GM18873 (cell line): ENCODE measurements around the gene KRTAP10-4.
"Not testable (repeated sequence)": the region's sequence is repeated elsewhere in the genome, so short reads cannot be mapped to it uniquely, and the experiment has no call there.

Experiments used
- ATAC-seq: cut with Tn5 transposase; IDR thresholded peaks from one replicate; pipeline ENCODE4 v1.9.1; 2021; ENCODE audit warnings: mild to moderate bottlenecking, moderate library complexity, moderate number of reproducible peaks; ENCODE audit not compliant: unreplicated experiment, low FRiP score

Gene KRTAP10-4, protein sequence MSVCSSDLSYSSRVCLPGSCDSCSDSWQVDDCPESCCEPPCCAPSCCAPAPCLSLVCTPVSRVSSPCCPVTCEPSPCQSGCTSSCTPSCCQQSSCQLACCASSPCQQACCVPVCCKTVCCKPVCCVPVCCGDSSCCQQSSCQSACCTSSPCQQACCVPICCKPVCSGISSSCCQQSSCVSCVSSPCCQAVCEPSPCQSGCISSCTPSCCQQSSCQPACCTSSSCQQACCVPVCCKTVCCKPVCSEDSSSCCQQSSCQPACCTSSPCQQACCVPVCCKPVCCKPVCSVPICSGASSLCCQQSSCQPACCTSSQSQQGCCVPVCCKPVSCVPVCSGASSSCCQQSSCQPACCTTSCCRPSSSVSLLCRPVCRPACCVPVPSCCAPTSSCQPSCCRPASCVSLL

DNA sequence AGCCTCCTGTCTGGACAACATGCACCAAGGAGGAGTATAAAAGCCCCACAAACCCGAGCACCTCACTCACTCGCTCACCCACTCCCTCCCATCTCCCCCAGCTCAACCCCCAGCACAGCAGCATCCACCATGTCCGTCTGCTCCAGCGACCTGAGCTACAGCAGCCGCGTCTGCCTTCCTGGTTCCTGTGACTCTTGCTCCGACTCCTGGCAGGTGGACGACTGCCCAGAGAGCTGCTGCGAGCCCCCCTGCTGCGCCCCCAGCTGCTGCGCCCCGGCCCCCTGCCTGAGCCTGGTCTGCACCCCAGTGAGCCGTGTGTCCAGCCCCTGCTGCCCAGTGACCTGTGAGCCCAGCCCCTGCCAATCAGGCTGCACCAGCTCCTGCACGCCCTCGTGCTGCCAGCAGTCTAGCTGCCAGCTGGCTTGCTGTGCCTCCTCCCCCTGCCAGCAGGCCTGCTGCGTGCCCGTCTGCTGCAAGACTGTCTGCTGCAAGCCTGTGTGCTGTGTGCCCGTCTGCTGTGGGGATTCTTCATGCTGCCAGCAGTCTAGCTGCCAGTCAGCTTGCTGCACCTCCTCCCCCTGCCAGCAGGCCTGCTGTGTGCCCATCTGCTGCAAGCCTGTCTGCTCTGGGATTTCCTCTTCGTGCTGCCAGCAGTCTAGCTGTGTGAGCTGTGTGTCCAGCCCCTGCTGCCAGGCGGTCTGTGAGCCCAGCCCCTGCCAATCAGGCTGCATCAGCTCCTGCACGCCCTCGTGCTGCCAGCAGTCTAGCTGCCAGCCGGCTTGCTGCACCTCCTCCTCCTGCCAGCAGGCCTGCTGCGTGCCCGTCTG lies at the start of gene KRTAP10-4:
TSS of gene KRTAP10-4 (plus strand) at position 100 of the 827 bp plus-strand sequence. CDS start at position 130, 30 bp downstream.
- ATAC-seq: not testable (repeated sequence)

DNA sequence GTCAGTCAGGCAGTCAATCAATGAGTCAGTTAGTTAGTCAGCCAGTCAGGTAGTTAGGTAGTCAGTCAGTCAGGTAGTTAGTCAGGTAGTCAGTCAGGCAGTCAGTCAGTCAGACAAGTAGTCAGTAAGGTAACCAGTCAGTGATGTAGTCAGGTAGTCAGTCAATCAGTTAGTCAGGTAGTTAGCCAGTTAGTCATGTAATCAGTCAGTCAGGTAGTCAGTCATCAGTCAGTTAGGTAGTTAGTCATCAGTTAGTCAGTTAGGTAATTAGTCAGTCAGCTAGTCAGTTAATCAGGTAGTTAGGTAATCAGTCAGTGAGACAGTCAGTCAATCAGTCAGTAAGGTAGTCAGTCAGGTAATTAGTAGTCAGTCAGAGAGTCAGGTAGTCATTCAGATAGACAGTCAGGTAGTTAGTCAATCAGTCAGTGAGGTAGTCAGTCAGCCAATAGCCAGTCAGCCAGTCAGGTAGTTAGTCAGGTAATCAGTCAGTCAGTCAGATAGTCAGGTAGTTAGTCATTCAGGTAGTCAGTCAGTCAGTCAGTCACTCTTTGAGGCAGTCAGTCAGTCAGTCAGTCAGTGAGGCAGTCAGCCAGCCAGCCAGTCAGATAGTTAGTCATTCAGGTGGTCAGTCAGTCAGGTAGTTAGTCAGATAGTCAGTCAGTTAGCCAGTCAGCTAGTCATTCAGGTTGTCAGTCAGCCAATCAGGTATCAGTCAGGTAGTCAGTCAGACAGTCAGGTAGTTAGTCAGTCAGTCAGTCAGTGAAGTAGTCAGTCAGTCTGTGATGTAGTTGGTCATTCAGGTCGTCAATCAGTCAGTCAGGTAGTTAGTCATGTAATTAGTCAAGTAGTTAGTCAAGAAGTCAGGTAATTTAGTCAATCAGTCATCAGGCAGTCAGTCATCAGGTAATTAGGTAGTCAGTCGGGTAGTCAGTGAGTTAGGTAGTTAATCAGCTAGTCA lies 48.8 kb upstream of the KRTAP10-4 start:
- ATAC-seq: no peak

DNA sequence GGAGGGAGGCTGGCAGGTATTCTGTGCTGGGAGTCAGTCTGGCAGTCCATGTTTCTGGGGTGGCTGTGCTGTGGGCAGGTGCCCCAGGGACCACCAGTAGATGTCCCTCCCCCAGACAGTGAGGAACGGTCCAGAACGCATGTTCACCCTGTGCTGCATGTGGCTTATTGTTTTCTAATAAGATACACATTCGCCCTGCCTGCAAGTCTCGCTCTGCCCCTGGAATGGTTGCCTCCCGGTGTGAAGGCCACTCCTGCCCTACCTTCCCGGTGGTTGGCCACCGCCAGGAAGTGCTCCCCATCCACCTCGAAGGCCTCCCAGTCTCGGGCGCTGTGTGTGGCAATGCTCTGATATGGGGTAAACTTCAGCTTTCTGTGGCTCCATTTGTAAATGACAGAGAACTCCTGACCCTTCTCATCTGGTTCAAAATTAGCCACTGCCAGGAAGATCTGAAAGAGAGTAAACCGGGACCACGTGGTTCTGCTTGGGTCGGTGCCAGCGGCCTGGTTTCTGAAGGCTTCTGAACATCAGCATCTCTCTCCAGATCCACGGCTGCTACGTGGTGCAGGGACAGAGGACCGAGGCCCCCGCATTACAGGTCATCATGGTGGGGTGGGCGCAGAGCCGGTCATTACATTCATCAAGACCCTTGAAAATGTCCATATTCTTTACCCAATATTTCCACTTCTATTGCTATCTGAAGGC lies 48.0 kb upstream of the KRTAP10-4 start:
- ATAC-seq: no peak

DNA sequence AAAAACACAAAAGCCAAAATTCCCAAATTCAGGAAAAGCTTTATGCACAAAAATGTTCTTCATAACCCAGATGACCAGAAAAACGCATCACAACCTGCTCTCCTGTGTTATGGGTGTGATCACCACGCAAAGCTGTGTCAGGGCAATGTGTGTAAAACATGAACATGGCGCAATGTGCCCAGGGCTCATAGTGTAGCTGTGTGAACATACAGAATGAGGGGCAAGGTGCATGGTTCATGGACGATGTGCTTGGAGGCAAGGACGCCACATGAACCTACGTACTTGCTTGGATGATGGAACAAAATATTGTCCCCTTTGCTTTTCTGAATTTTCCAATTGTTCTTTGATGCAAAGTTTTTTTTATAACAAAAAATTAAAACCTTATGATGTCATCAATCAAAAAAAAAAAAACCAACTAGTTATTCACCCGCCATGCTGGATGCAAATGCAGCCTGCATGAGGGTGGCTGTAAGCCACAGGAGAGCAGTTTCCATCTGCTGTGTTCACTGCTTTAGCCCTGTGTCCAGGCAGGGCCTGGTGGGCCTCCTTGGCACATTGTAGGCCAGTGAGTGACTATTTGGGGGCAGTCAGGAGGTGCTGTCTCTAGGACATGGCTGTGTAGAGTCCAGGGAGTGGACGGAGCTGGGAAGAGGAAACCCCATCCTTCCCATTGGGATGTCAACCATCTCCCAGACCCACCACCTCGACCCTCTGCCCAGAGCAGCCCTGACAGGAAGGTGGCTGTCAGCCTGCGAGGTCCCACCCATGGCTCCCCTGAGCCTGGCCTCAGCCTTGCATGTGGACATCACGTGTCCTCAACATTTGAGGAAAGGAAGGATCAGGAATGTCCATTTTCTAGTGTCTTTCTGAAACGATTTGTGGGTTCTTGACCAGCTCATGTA lies 47.2 kb upstream of the KRTAP10-4 start:
- ATAC-seq: no peak

DNA sequence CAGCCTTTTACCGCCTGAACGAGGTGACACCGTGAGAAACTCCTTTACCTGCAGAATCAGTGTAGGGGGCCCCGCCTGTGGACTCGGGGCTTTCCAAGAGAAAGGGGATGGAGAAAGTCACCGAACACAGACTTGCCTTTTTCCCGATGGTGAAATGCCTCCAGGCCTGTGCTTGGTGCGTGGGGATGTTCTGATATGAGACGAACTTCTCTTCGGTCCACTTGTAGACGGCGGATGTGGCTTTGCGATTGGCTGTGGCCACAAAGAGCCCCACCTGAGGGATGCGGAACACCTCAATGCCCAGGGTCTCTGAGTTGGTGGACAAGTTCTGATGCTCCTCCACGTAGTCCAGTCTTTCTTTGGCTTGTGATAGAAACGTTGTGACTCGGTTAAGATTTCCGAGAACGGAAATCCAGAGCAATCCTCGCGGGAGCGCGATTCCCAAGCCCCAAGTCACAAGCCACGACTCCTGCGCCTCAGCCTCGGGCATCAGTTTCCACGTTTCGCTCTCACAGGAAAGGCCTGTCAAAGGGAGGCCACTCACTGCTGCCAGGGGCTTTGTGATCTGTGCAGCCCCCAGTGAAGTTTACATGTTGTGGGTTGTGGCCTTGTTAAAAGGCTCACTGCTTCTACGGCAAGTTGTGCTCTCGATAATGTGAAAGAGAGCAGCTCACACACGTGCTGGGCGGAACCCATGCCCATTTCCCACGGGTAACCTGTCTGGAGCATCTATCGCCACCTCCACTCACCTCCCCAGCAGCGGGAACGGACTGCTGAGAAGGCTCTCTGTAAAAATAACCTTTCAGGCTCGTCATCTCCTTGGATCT lies 46.2 kb upstream of the KRTAP10-4 start:
- ATAC-seq: no peak

DNA sequence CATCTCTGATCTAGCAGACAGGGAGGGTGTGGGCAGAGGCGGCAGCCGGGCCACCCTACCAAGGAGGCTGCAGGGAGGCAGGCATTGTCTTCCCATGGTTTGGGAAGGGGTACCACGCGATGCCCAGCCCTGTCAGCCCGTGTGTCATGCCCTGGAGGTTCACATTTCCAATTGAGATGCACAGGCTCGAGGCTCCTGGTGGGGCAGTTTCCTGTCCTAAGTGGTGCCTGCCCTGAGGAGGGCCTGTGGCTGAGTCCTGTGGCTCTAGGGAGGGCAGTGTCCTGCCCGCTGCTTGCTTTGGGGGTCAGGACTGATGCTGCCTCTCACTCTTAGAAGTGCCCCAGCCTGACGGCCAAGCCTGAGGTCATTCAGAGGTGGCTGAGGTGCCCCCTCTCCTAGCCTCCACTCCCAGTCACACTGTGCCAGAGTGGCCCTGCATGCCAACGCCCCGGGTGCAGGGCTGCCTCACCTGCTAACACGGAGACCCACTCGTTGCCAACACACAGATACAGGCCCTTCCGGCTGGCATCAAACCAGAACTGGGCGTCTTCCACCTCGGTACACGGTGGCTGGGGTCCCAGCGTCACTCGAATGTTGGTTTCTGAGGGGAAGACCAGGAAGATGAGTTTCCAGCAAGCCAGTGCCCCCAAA lies 45.4 kb upstream of the KRTAP10-4 start:
- ATAC-seq: no peak

DNA sequence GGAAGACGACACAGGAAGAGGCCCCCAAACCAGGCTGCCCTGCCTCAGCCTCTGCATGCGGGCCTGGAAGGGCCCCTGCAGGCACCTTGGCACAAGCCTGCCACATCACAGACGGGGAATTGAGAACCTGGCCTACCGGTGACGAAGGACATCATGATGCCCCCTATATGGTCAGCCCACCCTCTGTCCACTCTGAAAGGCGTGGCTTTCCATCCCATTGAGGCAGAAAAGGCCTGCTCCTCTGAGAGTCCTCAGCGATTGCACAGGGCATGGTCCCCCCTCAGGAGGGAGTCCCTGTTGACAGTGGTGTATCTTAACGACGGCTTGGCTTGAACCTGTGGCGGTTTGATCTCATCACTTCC lies 44.9 kb upstream of the KRTAP10-4 start:
- ATAC-seq: no peak

DNA sequence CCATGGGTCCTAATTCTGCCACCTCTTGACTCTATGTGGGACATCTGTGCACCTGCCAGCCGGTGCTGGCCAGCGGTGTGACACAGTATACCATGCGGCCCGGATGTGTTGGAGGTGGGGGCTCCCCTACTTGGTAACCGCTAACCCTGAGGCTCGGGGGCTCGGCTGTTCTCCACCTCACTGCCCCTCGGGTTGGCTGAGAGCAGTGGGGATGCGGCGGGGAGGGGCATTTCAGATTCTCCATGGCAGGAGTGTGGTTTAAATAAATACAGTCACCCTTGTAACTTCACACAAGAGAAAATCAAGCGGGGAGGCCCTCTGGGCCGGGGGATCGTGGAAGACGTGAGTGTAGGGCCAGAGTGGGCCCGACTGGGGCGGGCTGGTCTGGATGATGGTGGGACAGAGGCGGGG lies 44.5 kb upstream of the KRTAP10-4 start:
- no peak for ATAC-seq

DNA sequence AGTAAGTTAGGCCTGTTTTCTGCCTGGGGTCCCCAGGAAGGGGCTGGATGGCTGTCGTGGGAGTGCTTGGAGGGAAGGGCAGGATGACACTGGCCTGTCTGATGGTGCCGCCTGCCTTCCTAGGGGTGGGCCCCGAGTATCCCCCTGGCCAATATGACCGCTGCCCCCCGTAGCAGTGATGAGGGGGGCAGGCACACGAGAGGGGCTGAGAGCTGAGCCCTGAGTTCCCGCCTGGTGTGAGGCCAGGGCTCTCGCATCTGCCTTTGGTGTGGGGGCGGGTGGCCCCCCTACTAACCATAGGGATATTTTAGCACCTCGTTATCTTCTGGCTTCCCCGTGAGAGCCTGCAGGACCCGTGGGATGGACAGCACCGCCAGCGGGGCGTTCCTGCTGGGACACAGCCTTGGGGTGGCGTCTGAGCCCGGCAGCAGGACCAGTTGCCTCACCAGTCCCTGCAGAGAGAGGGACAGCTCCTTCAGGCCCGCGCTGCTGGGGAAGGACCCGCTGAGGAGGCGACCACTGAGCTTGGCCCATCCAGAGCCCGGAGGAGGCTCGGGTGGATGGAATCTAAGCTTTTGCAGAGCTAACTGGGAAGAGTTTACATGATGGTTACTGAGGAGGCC lies 43.9 kb upstream of the KRTAP10-4 start:
- ATAC-seq: no peak

DNA sequence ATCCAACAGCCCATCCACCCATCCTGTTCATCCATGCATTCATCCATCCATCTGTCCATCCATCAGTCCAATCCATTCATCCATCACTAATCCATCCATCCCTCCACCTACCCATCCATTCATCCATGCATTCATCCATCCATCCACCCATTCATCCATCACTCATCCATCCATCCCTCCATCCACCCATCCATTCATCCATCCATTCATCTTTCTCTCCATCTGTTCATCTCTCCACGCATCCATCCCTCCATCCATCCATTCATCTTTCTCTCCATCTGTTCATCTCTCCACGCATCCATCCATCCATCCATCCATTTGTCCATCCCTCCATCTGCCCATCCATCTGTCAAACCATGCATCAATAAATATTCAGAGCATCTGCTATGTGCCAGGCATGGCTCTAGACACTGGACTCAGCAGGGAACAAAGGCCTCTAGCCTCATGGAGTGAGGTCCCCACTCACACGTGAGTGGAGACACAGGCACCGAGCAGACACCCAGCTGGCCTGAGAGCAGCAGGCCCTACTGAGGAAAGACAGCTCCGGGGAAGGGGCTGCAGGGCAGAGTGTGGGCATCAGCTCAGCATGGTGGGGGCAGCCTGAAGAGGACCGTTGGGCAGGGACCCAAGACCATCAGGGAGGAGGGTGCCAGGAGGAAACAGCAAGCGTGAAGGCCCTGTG lies 43.2 kb upstream of the KRTAP10-4 start:
- no peak for ATAC-seq

DNA sequence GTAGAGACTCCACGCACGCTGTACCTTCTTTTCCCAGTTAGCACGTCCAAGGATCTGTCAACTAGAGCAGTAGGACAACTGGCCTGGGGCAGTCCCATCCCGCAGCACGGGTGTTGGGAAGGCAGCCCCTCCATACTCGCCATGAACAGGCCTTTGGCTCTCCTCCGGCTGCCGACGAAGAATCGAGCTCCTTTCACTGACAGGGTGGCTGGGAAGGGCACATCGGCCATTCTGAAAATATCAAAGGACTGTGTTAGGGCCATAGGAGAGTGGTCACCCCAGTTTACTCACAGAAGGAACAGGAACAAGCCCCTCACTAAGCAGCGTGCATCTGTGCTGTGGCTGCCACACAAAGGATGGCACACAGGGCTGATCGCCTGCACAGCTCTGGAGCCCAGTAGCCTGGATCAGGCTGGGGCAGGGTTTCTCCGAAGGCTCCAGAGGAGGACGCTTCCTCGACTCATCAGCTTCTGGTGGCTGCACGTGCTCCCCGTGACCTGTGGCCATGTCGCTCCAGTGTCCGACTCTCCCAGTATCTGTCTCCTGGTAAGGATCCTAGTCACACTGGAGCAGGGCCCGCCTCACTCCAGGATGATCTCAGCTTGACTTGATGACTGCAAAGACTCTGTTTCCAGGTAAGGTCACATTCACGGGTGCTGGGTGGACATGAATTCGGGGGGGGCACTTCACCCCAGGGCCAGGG lies 42.5 kb upstream of the KRTAP10-4 start:
- ATAC-seq: no peak

DNA sequence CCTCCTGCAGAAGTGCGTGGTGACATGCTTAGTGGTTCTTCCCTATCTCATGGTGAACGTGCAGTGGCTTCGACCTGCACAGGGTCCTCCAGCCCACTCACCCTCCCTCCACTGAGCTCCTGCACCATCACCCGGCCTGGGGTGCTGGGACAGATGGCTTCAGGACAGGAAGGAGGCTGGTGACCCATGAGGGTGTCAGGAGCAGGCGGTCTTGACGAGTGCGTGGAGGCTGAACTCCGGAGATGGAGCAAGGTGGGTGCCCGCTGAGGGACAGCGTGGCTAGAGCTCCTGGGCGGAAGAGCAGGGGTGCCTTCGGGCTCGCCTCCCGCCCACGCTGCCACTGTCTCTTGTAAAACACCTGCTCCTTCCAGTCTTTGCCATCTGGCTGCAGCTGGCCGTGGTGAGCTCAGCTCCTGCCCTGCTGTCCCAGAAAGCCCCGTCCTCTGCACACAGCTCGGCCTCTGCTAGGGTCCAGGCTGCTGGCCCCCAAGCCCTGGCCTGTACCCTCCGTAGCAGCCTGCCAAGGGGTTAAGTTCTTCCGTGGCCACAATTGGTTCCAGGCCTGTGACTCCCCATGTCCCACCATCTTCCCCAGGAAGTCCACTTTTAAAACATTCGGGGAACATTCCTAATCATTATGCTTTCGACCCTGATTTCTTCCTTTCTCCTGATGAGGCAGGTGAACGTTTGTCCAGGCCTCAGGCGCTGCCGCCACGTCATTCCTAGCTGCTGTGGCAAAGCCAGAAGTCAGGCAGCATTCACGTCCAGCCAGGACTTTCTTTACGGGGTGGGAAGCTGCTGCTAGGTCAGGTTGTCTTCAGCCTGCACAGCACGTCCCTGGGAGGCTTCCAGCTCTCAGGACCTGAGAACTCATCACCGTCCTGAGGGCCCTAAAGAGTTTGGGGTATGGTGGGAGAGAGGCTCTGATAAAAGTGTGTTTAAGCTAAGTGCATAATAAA lies 41.6 kb upstream of the KRTAP10-4 start:
- no peak for ATAC-seq

DNA sequence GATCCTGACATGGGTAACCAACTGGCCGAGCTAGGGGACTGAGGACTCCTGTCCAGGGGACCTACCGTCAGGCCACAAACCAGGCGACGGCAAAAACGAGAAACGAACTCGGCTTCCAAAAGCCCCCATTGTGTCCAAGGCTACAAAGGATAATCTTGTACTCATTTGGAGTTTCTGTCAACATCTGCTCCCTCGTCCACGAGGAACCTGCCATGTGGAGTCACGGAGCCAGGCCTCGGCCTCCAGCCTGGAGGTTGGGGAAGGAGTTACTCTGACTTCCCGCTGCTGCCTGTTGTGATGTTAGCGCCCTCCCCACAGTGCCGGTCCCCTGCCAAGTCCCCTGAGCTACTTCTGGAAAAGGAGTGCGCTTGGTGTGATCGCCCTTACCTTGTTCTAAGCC lies 40.8 kb upstream of the KRTAP10-4 start:
- ATAC-seq: no peak

DNA sequence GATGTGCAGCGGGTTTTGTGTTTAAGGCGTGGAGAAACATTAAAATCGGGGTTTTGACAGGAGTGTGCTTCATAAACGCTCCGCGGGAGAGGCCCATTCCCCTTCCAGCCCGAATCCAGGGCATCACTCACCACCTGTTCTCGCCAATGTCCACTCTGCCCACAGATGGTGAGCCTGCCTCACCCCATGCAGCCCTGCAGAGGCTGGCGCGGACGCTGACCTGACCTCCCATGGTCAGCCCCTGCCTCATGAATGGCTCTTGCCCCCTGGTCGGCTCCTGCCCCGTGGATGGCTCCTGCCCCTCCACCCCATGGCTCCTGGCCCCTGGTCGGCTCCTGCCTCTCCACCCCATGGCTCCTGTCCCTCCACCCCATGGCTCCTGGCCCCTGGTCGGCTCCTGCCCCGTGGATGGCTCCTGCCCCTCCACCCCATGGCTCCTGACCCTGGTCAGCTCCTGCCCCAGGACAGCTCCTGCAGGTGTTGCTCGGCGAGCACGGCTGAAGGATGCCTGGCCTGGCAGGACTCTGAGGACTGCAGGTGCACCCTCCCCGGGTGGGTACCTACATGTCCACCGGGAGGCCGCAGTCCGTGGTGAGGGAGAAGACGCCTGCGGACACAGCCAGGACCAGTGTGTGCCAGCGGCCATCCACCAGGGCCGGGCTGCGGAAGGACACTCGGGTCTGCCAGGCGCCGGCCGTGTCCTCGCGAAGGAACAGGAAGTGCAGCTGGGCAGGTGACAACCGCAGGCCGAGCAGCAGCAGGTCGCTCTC lies 40.2 kb upstream of the KRTAP10-4 start:
- no peak for ATAC-seq
